Measurements from ENCODE around the gene ITGAE. TPM values are rescaled to one million over a fixed set of nuclear protein-coding genes. Genes with fewer than 3 reads are reported as not detected.

Gene ITGAE
- polyA plus RNA-seq, 5 donors = 34.4 to 44.2 (median 40.8) TPM

DNA sequence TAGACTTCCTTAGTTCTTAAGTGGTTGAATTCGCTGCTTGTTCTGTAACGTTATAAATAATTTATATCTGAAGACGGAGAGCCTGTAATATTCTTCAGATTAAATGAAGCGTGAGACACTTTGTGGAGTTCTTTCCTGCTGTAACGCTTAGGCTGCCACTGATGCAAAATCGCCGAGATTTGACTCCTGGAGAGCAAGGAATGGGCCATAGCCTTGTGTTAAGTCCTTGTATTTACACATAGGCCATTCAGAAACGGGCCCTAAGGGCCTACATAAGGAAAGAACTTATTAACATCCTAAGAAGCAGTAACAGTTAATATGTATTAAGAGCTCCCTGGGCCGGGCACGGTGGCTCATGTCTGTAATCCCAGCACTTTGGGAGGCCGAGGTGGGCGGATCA, 131.4 kb downstream of the ITGAE start:
- DNase-seq = no peak

GRCh38 chr17:3669085-3669347, 132.0 kb downstream of the ITGAE start:
- no peak for DNase-seq

GRCh38 chr17:3668279-3669084, 132.5 kb downstream of the ITGAE start, which contains the start of the genes EMC6 and TAX1BP3:
EMC6 (plus strand) TSS chr17:3668812; CDS start chr17:3669147, 335 bp downstream.
TAX1BP3 (minus strand) TSS chr17:3668578; CDS start chr17:3668526, 52 bp downstream.
- DNase-seq = peak; percentile 99 to 100

GRCh38 chr17:3667366-3668278, 133.4 kb downstream of the ITGAE start:
- DNase-seq = peak; percentile 87 to 90

DNA sequence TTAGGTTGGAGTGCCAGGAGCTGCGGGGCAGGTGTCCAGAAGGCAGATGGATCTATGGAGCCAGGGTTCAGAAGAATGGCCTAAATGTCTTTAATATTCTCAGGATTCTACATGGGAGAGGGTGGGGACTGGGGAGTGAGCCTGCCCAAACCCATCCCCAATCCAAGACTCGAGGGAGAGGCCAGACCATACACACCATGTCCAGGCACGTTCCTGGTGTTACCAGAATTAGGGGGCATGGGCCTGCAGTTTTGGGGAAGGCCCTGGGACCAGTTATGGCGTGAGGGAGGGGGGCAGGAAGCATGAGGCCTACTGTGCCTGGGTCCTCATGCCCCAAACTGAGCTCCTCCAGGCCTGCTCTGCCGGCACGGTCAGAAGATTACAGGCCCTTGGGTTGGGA, 134.5 kb downstream of the ITGAE start:
- no peak for DNase-seq

DNA sequence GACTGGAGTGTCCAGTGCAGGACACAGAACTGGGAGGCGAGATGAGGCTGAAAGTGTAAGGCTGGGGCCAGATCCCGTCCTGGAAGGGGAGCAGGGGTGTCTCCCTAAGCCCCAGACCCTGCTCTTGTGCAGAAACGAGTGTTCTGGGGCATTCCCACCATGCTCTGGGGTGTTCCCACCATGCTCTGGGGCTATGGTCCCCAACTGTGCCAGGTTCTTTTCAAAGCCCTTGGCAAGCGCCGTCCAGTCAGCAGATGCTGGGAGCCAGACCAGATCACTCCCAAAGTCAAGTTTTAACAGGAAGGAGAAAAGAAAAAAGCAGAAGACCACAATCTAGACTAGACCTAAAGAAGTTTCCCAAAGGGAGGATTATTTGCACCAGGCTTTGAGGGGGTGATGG, 135.2 kb downstream of the ITGAE start:
- DNase-seq = no peak

Other genes with a start within 250 kb of the ITGAE start
- 1 to 10 TPM; 1.3 to 4.0 (median 2.2) TPM for gene TRPV3, start 243.4 kb downstream of the ITGAE start, polyA plus RNA-seq (ENCODE audit: insufficient read depth in 1 of 5, insufficient read length in 5 of 5, low replicate concordance in 1 of 5)
- 10 to 100 TPM in 2 of 5 donors, 1 to 10 TPM in 3; 7.6 to 10.7 (median 9.8) TPM for gene TRPV1, start 191.8 kb downstream of the ITGAE start, polyA plus RNA-seq (ENCODE audit: insufficient read depth in 1 of 5, insufficient read length in 5 of 5, low replicate concordance in 1 of 5)
- gene SHPK, start 164.9 kb downstream of the ITGAE start, polyA plus RNA-seq (ENCODE audit: insufficient read depth in 1 of 5, insufficient read length in 5 of 5, low replicate concordance in 1 of 5) = 10 to 100 TPM; 11.4 to 14.7 (median 13.3) TPM
- gene CTNS, start 164.4 kb downstream of the ITGAE start, polyA plus RNA-seq (ENCODE audit: insufficient read depth in 1 of 5, insufficient read length in 5 of 5, low replicate concordance in 1 of 5) = 10 to 100 TPM; 10.1 to 13.8 (median 12.1) TPM
- 100 to 1,000 TPM in 1 of 5 donors, 10 to 100 TPM in 4; 61.0 to 110 (median 67.3) TPM for gene TAX1BP3, start 132.6 kb downstream of the ITGAE start, polyA plus RNA-seq (ENCODE audit: insufficient read depth in 1 of 5, insufficient read length in 5 of 5, low replicate concordance in 1 of 5)
- 10 to 100 TPM; 17.8 to 30.8 (median 20.5) TPM for gene EMC6, start 132.4 kb downstream of the ITGAE start, polyA plus RNA-seq (ENCODE audit: insufficient read depth in 1 of 5, insufficient read length in 5 of 5, low replicate concordance in 1 of 5)
- 1 to 10 TPM in 1 of 5 donors, under 1 TPM in 3, not detected in 1; 0.12 to 1.8 (median 0.24) TPM for gene P2RX5, start 105.0 kb downstream of the ITGAE start, polyA plus RNA-seq (ENCODE audit: insufficient read depth in 1 of 5, insufficient read length in 5 of 5, low replicate concordance in 1 of 5)
- gene HASPIN, start 77.3 kb downstream of the ITGAE start, polyA plus RNA-seq (ENCODE audit: insufficient read depth in 1 of 5, insufficient read length in 5 of 5, low replicate concordance in 1 of 5) = 1 to 10 TPM; 2.1 to 3.8 (median 2.5) TPM
- 100 to 1,000 TPM in 2 of 5 donors, 10 to 100 TPM in 3; 83.5 to 115 (median 98.5) TPM for gene NCBP3, start 45.1 kb upstream of the ITGAE start, polyA plus RNA-seq (ENCODE audit: insufficient read depth in 1 of 5, insufficient read length in 5 of 5, low replicate concordance in 1 of 5)
- 1 to 10 TPM; 2.5 to 4.7 (median 3.3) TPM for gene CAMKK1, start 91.9 kb upstream of the ITGAE start, polyA plus RNA-seq (ENCODE audit: insufficient read depth in 1 of 5, insufficient read length in 5 of 5, low replicate concordance in 1 of 5)
- 1 to 10 TPM; 1.3 to 2.6 (median 2.0) TPM for gene P2RX1, start 115.3 kb upstream of the ITGAE start, polyA plus RNA-seq (ENCODE audit: insufficient read depth in 1 of 5, insufficient read length in 5 of 5, low replicate concordance in 1 of 5)
- 1 to 10 TPM; 4.3 to 9.6 (median 6.2) TPM for gene ATP2A3, start 163.2 kb upstream of the ITGAE start, polyA plus RNA-seq (ENCODE audit: insufficient read depth in 1 of 5, insufficient read length in 5 of 5, low replicate concordance in 1 of 5)

All from right lung (tissue), 5 donors.